ENCODE data around the gene DEXI.
"Not testable (repeated sequence)": the region's sequence is repeated elsewhere in the genome, so short reads cannot be mapped to it uniquely, and the experiment has no call there.

Gene DEXI

GRCh38 chr16:10929853-10930754 is 12.2 kb downstream of the DEXI start:
- Histone ChIP-seq H3K9me3 (ENCODE audit: control insufficient read depth in 2 of 2, low read length in 2 of 2) (no peaks in the 10 kb centered on the region), H3K36me3 (ENCODE audit: control insufficient read depth in 2 of 2, insufficient read depth in 2 of 2, low read length in 2 of 2) (peaks cover 30 to 49% of the 10 kb centered on the region in 2 donors), H3K4me1 (ENCODE audit: control insufficient read depth in 2 of 2, insufficient read depth in 2 of 2, low read length in 2 of 2) (peaks cover 5 to 8% of the 10 kb centered on the region in 2 donors), H3K27me3 (ENCODE audit: control insufficient read depth in 2 of 2, insufficient read depth in 2 of 2, low read length in 2 of 2) (no peaks in the 10 kb centered on the region), H3K9ac (ENCODE audit: low read depth in 1 of 2, low read length in 2 of 2) (no peak overlapping the region), H3K27ac (ENCODE audit: low read depth in 2 of 2, low read length in 2 of 2) (no peak overlapping the region), H3K4me3 (ENCODE audit: low read length in 2 of 2) (no peak overlapping the region)

GRCh38 chr16:10929097-10929496 is 13.2 kb downstream of the DEXI start:
- H3K4me1 ChIP-seq (ENCODE audit: control insufficient read depth in 2 of 2, insufficient read depth in 2 of 2, low read length in 2 of 2); H3K27ac ChIP-seq (ENCODE audit: low read depth in 2 of 2, low read length in 2 of 2); H3K4me3 ChIP-seq (ENCODE audit: low read length in 2 of 2); H3K9me3 ChIP-seq (ENCODE audit: control insufficient read depth in 2 of 2, low read length in 2 of 2); H3K9ac ChIP-seq (ENCODE audit: low read depth in 1 of 2, low read length in 2 of 2); H3K27me3 ChIP-seq (ENCODE audit: control insufficient read depth in 2 of 2, insufficient read depth in 2 of 2, low read length in 2 of 2): not testable (repeated sequence)
- peaks cover 33 to 54% of the 10 kb centered on the region in 2 donors for H3K36me3 ChIP-seq (ENCODE audit: control insufficient read depth in 2 of 2, insufficient read depth in 2 of 2, low read length in 2 of 2)

- Histone ChIP-seq H3K4me1 (ENCODE audit: control insufficient read depth in 2 of 2, insufficient read depth in 2 of 2, low read length in 2 of 2) (no peaks in the 10 kb centered on the region), H3K9ac (ENCODE audit: low read depth in 1 of 2, low read length in 2 of 2) (no peak overlapping the region), H3K9me3 (ENCODE audit: control insufficient read depth in 2 of 2, low read length in 2 of 2) (no peaks in the 10 kb centered on the region), H3K27me3 (ENCODE audit: control insufficient read depth in 2 of 2, insufficient read depth in 2 of 2, low read length in 2 of 2) (no peaks in the 10 kb centered on the region), H3K4me3 (ENCODE audit: low read length in 2 of 2) (no peak overlapping the region), H3K27ac (ENCODE audit: low read depth in 2 of 2, low read length in 2 of 2) (no peak overlapping the region), H3K36me3 (ENCODE audit: control insufficient read depth in 2 of 2, insufficient read depth in 2 of 2, low read length in 2 of 2) (peaks cover 29 to 46% of the 10 kb centered on the region in 2 donors)
These were observed 14.7 kb downstream of the DEXI start for GRCh38 chr16:10927497-10928112.

- H3K4me3 ChIP-seq (ENCODE audit: low read length in 2 of 2): no peak overlapping the region
- H3K9me3 ChIP-seq (ENCODE audit: control insufficient read depth in 2 of 2, low read length in 2 of 2): no peaks in the 10 kb centered on the region
- H3K36me3 ChIP-seq (ENCODE audit: control insufficient read depth in 2 of 2, insufficient read depth in 2 of 2, low read length in 2 of 2): peaks cover 29 to 43% of the 10 kb centered on the region in 2 donors
These were observed 15.4 kb downstream of the DEXI start for GRCh38 chr16:10926867-10927266.

GRCh38 chr16:10926094-10926493 is 16.2 kb downstream of the DEXI start:
- Histone ChIP-seq H3K9me3 (ENCODE audit: control insufficient read depth in 2 of 2, low read length in 2 of 2) (no peaks in the 10 kb centered on the region), H3K27me3 (ENCODE audit: control insufficient read depth in 2 of 2, insufficient read depth in 2 of 2, low read length in 2 of 2) (no peaks in the 10 kb centered on the region), H3K4me1 (ENCODE audit: control insufficient read depth in 2 of 2, insufficient read depth in 2 of 2, low read length in 2 of 2) (no peaks in the 10 kb centered on the region), H3K27ac (ENCODE audit: low read depth in 2 of 2, low read length in 2 of 2) (no peak overlapping the region), H3K9ac (ENCODE audit: low read depth in 1 of 2, low read length in 2 of 2) (no peak overlapping the region), H3K4me3 (ENCODE audit: low read length in 2 of 2) (no peak overlapping the region), H3K36me3 (ENCODE audit: control insufficient read depth in 2 of 2, insufficient read depth in 2 of 2, low read length in 2 of 2) (peaks cover 27 to 41% of the 10 kb centered on the region in 2 donors)

More at GRCh38 chr16:10926867-10927266, 15.4 kb downstream of the DEXI start:
- no peaks in the 10 kb centered on the region for H3K27me3 ChIP-seq (ENCODE audit: control insufficient read depth in 2 of 2, insufficient read depth in 2 of 2, low read length in 2 of 2)
- no peak overlapping the region for H3K9ac ChIP-seq (ENCODE audit: low read depth in 1 of 2, low read length in 2 of 2)
- no peaks in the 10 kb centered on the region for H3K4me1 ChIP-seq (ENCODE audit: control insufficient read depth in 2 of 2, insufficient read depth in 2 of 2, low read length in 2 of 2)
- no peak overlapping the region for H3K27ac ChIP-seq (ENCODE audit: low read depth in 2 of 2, low read length in 2 of 2)

DNA sequence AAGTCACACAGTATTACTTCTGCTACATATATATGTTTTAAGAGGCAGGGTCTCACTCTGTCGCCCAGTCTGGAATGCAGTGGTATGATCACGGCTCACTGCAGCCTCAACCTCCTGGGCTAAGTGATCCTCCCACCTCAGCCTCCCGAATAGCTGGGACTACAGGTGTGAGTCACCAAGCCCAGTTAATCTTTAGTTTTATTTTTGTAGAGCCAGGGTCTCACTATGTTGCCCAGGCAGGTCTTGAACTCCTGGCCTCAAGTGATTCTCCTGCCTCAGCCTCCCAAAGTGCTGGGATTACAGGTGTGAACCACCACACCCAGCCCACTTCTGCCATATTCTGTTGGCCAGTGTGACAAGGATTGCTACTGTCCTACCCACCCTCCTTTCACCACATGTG is 17.0 kb downstream of the DEXI start:
- H3K27ac ChIP-seq (ENCODE audit: low read depth in 2 of 2, low read length in 2 of 2); H3K9ac ChIP-seq (ENCODE audit: low read depth in 1 of 2, low read length in 2 of 2); H3K4me1 ChIP-seq (ENCODE audit: control insufficient read depth in 2 of 2, insufficient read depth in 2 of 2, low read length in 2 of 2); H3K27me3 ChIP-seq (ENCODE audit: control insufficient read depth in 2 of 2, insufficient read depth in 2 of 2, low read length in 2 of 2); H3K4me3 ChIP-seq (ENCODE audit: low read length in 2 of 2); H3K9me3 ChIP-seq (ENCODE audit: control insufficient read depth in 2 of 2, low read length in 2 of 2): not testable (repeated sequence)
- peaks cover 27 to 37% of the 10 kb centered on the region in 2 donors for H3K36me3 ChIP-seq (ENCODE audit: control insufficient read depth in 2 of 2, insufficient read depth in 2 of 2, low read length in 2 of 2)

- Histone ChIP-seq H3K4me1 (ENCODE audit: control insufficient read depth in 2 of 2, insufficient read depth in 2 of 2, low read length in 2 of 2) (peaks cover 0 to under 1% of the 10 kb centered on the region in 2 donors), H3K4me3 (ENCODE audit: low read length in 2 of 2) (no peak overlapping the region), H3K9ac (ENCODE audit: low read depth in 1 of 2, low read length in 2 of 2) (no peak overlapping the region), H3K27me3 (ENCODE audit: control insufficient read depth in 2 of 2, insufficient read depth in 2 of 2, low read length in 2 of 2) (no peaks in the 10 kb centered on the region), H3K9me3 (ENCODE audit: control insufficient read depth in 2 of 2, low read length in 2 of 2) (no peaks in the 10 kb centered on the region), H3K36me3 (ENCODE audit: control insufficient read depth in 2 of 2, insufficient read depth in 2 of 2, low read length in 2 of 2) (peaks cover 23 to 32% of the 10 kb centered on the region in 2 donors), H3K27ac (ENCODE audit: low read depth in 2 of 2, low read length in 2 of 2) (no peak overlapping the region)
These were observed 18.5 kb downstream of the DEXI start for GRCh38 chr16:10923650-10924214.

DNA sequence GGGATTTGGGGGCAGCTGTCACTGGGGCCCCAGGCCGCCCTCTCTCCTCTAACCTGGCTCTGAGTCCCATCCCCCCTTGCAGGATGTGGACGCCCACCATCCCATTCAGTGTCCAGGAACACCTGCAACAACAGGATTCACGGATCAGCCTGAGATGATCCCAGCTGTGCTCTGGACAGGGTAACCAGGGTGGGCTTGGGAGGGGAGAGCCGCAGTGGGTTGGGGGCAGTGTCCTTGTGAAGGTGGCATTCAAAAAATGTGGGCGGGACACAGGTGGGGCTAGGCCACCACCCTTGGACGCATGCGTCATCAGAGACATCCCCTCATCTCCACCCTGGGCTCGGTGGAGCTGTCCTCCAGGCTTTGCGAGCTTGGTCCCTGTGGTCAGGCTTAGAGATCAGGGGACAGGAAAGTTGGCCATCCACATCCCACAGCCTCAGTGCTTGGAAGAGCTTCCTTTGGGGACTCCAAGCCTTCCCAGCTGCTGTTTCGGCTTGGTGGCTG is 19.1 kb downstream of the DEXI start:
- peaks cover 22 to 32% of the 10 kb centered on the region in 2 donors for H3K36me3 ChIP-seq (ENCODE audit: control insufficient read depth in 2 of 2, insufficient read depth in 2 of 2, low read length in 2 of 2)
- no peak overlapping the region for H3K4me3 ChIP-seq (ENCODE audit: low read length in 2 of 2)
- H3K9me3 ChIP-seq (ENCODE audit: control insufficient read depth in 2 of 2, low read length in 2 of 2): no peaks in the 10 kb centered on the region
- H3K27ac ChIP-seq (ENCODE audit: low read depth in 2 of 2, low read length in 2 of 2): no peak overlapping the region
- H3K9ac ChIP-seq (ENCODE audit: low read depth in 1 of 2, low read length in 2 of 2): no peak overlapping the region
- H3K4me1 ChIP-seq (ENCODE audit: control insufficient read depth in 2 of 2, insufficient read depth in 2 of 2, low read length in 2 of 2): peaks cover 4 to 5% of the 10 kb centered on the region in 2 donors
- H3K27me3 ChIP-seq (ENCODE audit: control insufficient read depth in 2 of 2, insufficient read depth in 2 of 2, low read length in 2 of 2): no peaks in the 10 kb centered on the region

DNA sequence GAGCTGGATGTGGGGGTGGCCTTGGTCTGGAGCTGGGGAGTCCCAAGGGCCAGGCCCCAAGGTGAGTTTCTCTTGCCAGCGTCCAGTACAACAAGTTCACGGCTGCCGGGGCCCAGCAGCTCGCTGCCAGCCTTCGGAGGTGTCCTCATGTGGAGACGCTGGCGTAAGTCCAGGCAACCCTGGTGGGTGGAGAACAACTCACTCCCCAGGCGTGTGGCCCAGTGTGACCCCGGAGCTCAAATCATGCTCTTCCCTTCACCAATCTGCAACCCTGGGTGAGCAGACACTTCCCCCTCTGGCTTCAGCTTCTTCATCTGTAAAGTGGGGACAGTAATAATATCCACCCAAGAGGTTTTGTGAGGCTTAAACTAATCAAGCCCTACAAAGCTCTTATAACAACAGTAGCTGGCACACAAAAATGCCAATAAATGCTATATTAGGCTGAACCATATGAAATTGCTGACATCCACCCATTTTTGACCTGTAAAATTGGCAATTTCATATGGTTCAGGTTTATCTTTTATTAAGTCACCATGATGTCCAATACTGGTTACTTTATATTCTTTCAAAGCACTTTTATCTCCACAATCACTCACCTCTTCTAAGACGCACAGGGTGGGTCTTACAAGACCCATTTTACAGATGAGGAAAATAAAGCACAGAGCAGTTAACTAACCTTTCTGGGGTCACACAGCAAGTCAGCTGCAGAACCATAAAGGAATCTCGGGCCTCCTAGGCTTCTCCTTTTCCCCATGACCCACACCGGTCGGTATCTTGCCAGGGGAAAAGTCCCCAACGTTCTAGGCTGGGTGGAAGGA is 19.7 kb downstream of the DEXI start:
- Histone ChIP-seq H3K36me3 (ENCODE audit: control insufficient read depth in 2 of 2, insufficient read depth in 2 of 2, low read length in 2 of 2) (peaks cover 19 to 26% of the 10 kb centered on the region in 2 donors), H3K4me1 (ENCODE audit: control insufficient read depth in 2 of 2, insufficient read depth in 2 of 2, low read length in 2 of 2) (peaks cover 4 to 5% of the 10 kb centered on the region in 2 donors), H3K27ac (ENCODE audit: low read depth in 2 of 2, low read length in 2 of 2) (no peak overlapping the region), H3K9me3 (ENCODE audit: control insufficient read depth in 2 of 2, low read length in 2 of 2) (no peaks in the 10 kb centered on the region), H3K9ac (ENCODE audit: low read depth in 1 of 2, low read length in 2 of 2) (no peak overlapping the region), H3K4me3 (ENCODE audit: low read length in 2 of 2) (no peak overlapping the region), H3K27me3 (ENCODE audit: control insufficient read depth in 2 of 2, insufficient read depth in 2 of 2, low read length in 2 of 2) (no peaks in the 10 kb centered on the region)

Data from mucosa of rectum (tissue), 2 donors.